Sigmoid colon (tissue), 4 donors: ENCODE data around the gene ABCG2.

Source experiments
- CTCF ChIP-seq, 4 experiments: fragments of 450-650 bp in 3 of 4; fragments of 200-600 bp in 1 of 4; IDR thresholded peaks; one replicate each; pipeline ENCODE4 v1.5.1; 2016 to 2019; ENCODE audit warnings: antibody characterized with exemption in 4 of 4, mild to moderate bottlenecking in 3 of 4, moderate library complexity in 2 of 4
- EP300 ChIP-seq, 4 donors: sonication (generic); formaldehyde crosslinking; IDR thresholded peaks; one replicate each; pipeline ENCODE4 v1.6.1; 2017; ENCODE audit warnings: antibody characterized with exemption in 4 of 4
- POLR2AphosphoS5 ChIP-seq, 4 donors: sonication (generic); formaldehyde crosslinking; IDR thresholded peaks; one replicate each; pipeline ENCODE4 v1.6.1; 2017; ENCODE audit warnings: antibody characterized with exemption in 4 of 4

GRCh38 chr4:88060431-88060830, 98.0 kb downstream of the ABCG2 start:
- TF ChIP-seq POLR2AphosphoS5 (IDR thresholded peaks at IDR 0.05) (no peak), EP300 (IDR thresholded peaks at IDR 0.05) (no peak), CTCF (IDR thresholded peaks at IDR 0.05) (no peak)
